IPS-18a (cell line): ENCODE data around the gene DUS3L.

Experiments
- H3K27ac ChIP-seq: one replicate; pipeline ENCODE4 v1.5.1; 2013; ENCODE audit warnings: low read length
- H3K27me3 ChIP-seq: one replicate; pipeline ENCODE4 v1.6.1; 2013; ENCODE audit warnings: mild to moderate bottlenecking, low read length; ENCODE audit not compliant: control insufficient read depth, insufficient read depth
- H3K36me3 ChIP-seq: one replicate; pipeline ENCODE4 v1.6.1; 2013; ENCODE audit warnings: low read depth, low read length; ENCODE audit not compliant: control insufficient read depth
- H3K4me1 ChIP-seq: one replicate; pipeline ENCODE4 v1.6.1; 2013; ENCODE audit warnings: low read depth, low read length; ENCODE audit not compliant: control insufficient read depth
- H3K4me3 ChIP-seq: one replicate; pipeline ENCODE4 v1.5.1; 2013; ENCODE audit warnings: low read length
- H3K9ac ChIP-seq: one replicate; pipeline ENCODE4 v1.6.1; 2013; ENCODE audit warnings: mild to moderate bottlenecking, low read length, moderate library complexity
- H3K9me3 ChIP-seq: one replicate; pipeline ENCODE4 v1.6.1; 2013; ENCODE audit warnings: low read depth, low read length; ENCODE audit not compliant: control insufficient read depth

DUS3L gene

GRCh38 chr19:5804516-5805461 lies 13.8 kb upstream of the DUS3L start, which contains the start of gene NRTN:
Gene NRTN (plus strand): TSS chr19:5805067. CDS start chr19:5824166, 19,099 bp downstream.
- Histone ChIP-seq H3K4me3 (peak within 1 kb of the TSS; percentile 45), H3K27ac (no peak within 1 kb of the TSS), H3K4me1 (peaks cover 3% of the 10 kb centered on the region), H3K9me3 (no peaks in the 10 kb centered on the region), H3K27me3 (peaks cover 22% of the 10 kb centered on the region), H3K36me3 (no peaks in the 10 kb centered on the region), H3K9ac (peak within 1 kb of the TSS; percentile 28)

DNA sequence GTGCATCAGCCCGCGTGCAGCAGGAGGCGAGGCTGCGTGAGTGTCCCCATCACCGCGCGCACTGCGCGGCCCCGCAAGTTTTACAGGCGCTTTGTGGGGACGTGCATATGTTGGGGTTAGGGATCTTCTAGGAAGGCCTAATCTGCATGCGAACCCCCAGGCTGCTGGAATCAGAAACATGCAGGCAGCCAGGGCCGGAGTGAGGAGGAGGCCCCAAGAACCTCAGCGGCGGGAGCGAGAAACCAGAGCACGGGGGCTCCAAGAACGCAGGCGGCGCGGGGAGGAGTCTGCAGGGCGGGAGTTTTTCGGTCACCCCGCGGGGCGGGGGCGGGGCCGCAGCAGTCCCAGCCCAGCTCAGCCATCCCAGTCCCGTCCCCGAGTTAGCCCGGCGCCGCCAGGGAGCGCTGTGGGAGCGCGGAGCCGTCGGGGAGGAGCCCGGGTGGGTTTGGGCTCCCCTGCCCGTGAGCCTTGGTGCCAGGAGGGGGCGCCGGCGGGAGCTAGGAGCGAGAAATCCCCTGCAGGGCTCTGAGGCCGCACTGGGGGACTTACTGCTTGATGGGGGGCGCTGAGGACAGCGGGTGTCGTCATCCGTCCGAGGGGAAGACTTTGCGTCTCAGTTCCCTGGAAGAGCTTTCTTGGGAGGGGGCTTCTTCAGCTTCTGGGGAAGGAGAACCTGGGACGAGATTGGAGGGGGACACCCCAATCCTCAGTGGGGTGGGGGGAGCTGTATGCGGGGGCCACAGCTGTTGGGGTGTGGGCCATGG lies 13.0 kb upstream of the DUS3L start:
- H3K36me3 ChIP-seq = no peaks in the 10 kb centered on the region
- H3K9ac ChIP-seq = peak overlapping the region; percentile 32
- peaks cover 3% of the 10 kb centered on the region for H3K4me1 ChIP-seq
- H3K9me3 ChIP-seq = no peaks in the 10 kb centered on the region
- H3K27me3 ChIP-seq = peaks cover 22% of the 10 kb centered on the region
- peak overlapping the region; percentile 40 for H3K4me3 ChIP-seq
- no peak overlapping the region for H3K27ac ChIP-seq

DNA sequence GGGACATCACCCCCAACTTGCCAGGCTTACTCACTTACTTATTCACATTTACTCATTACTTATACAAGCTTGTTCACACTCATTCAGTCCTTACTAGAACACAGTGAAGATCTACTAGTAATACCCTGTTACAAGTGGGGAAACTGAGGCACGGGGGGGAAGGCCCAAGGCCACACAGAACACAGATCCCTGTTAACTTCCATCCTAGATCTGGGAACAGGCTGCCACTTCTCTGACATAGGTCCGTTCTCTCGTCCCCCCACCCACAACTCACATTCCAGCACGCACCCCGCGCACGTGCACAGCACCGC lies 12.4 kb upstream of the DUS3L start:
- peak overlapping the region; percentile 40 for H3K4me3 ChIP-seq
- H3K9ac ChIP-seq = peak overlapping the region; percentile 32
- no peaks in the 10 kb centered on the region for H3K36me3 ChIP-seq
- H3K4me1 ChIP-seq = peaks cover 3% of the 10 kb centered on the region
- no peak overlapping the region for H3K27ac ChIP-seq
- H3K27me3 ChIP-seq = peaks cover 22% of the 10 kb centered on the region
- no peaks in the 10 kb centered on the region for H3K9me3 ChIP-seq

- Histone ChIP-seq H3K4me3 (peak overlapping the region; percentile 27), H3K36me3 (no peaks in the 10 kb centered on the region), H3K4me1 (peaks cover 3% of the 10 kb centered on the region), H3K27me3 (peaks cover 22% of the 10 kb centered on the region), H3K27ac (no peak overlapping the region), H3K9me3 (no peaks in the 10 kb centered on the region), H3K9ac (no peak overlapping the region)
Measured at GRCh38 chr19:5801796-5802619, 11.0 kb upstream of the DUS3L start.

DNA sequence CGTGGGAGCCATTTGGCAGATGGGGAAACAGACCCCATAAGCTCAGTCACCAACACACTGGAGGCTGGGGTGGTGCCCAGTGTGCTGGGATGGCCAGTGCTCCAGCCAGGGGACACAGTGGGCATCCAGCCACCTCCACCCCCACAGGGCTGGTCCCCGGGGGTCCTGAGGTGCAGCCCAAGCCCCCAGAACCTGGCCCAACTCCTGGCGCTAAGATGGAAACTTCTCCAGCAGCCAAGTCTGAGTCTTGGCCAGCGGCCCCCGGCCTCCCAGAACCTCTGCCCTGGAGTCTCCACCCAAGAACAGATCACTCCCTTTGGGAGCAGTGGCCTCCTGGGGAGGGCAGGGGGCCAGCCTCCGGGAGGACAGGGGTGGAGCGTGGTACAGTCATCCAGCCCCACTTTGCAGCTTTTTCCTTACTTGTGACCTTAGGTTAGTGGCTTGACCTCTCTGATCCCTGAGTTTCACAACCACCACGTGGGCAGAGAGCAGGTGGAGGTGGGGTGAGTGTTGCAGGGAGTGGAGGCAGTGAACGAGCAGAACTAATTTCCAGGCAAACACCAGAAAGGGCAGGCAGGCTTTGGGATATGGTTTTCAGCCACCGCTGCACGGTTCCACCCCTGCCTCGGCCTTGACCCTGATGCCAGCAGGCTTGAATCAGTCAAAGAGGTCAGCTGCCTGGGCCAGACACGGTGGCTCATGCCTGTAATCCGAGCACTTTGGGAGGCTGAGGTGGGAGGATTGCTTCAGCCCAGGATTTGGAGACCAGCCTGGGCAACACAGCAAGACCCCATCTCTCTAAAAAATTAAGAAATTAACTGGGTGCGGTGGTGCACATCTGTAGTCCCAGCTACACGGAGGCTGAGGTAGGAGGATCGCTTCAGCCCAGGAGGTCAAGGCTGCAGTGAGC lies 9.7 kb upstream of the DUS3L start:
- H3K27ac ChIP-seq = no peak overlapping the region
- H3K27me3 ChIP-seq = peaks cover 21% of the 10 kb centered on the region
- H3K9me3 ChIP-seq = no peaks in the 10 kb centered on the region
- H3K9ac ChIP-seq = no peak overlapping the region
- no peaks in the 10 kb centered on the region for H3K36me3 ChIP-seq
- H3K4me3 ChIP-seq = no peak overlapping the region
- peaks cover 3% of the 10 kb centered on the region for H3K4me1 ChIP-seq

- H3K27me3 ChIP-seq = peaks cover 16% of the 10 kb centered on the region
- H3K9me3 ChIP-seq = no peaks in the 10 kb centered on the region
- H3K27ac ChIP-seq = no peak overlapping the region
- H3K4me1 ChIP-seq = peaks cover 3% of the 10 kb centered on the region
- no peak overlapping the region for H3K9ac ChIP-seq
- no peaks in the 10 kb centered on the region for H3K36me3 ChIP-seq
- no peak overlapping the region for H3K4me3 ChIP-seq
Measured at GRCh38 chr19:5799247-5800241, 8.6 kb upstream of the DUS3L start.

DNA sequence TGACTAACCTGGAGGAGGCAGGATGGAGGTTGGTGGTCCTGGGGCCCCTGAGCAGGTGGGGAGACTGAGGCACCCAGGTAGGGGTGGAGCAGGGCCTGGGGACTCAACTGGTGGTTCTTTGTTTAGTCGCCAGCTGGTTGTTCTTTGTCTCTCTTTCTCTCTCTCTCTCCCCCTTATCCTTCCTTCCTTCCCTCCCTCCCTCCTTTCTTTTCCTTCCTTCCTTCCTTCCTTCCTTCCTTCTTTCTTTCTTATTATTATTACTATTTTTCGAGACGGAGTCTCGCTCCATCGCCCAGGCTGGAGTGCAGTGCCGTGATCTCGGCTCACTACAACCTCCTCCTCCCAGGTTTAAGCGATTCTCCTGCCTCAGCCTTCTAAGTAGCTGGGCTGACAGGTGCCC lies 7.3 kb upstream of the DUS3L start:
- H3K27me3 ChIP-seq = peaks cover 8% of the 10 kb centered on the region
- no peaks in the 10 kb centered on the region for H3K36me3 ChIP-seq
- H3K4me1 ChIP-seq = no peaks in the 10 kb centered on the region
- no peak overlapping the region for H3K27ac ChIP-seq
- no peaks in the 10 kb centered on the region for H3K9me3 ChIP-seq
- H3K4me3 ChIP-seq = no peak overlapping the region
- no peak overlapping the region for H3K9ac ChIP-seq

- Histone ChIP-seq H3K9ac (no peak overlapping the region), H3K9me3 (no peaks in the 10 kb centered on the region), H3K4me3 (no peak overlapping the region), H3K27ac (no peak overlapping the region), H3K4me1 (no peaks in the 10 kb centered on the region), H3K27me3 (no peaks in the 10 kb centered on the region), H3K36me3 (no peaks in the 10 kb centered on the region)
Measured at GRCh38 chr19:5795382-5795919, 4.5 kb upstream of the DUS3L start.

GRCh38 chr19:5793188-5793587 lies 2.2 kb upstream of the DUS3L start:
- peaks cover 4% of the 10 kb centered on the region for H3K36me3 ChIP-seq
- H3K4me3 ChIP-seq = no peak overlapping the region
- H3K4me1 ChIP-seq = no peaks in the 10 kb centered on the region
- H3K9ac ChIP-seq = no peak overlapping the region
- no peaks in the 10 kb centered on the region for H3K27me3 ChIP-seq
- no peaks in the 10 kb centered on the region for H3K9me3 ChIP-seq
- no peak overlapping the region for H3K27ac ChIP-seq
